Transverse colon (tissue), 4 donors: ENCODE data around the gene SLC19A1. TPM values are rescaled to one million over a fixed set of nuclear protein-coding genes. Genes with fewer than 3 reads are reported as not detected.

ENCODE experiments used
- DNase-seq: peaks from one replicate; pipeline ENCODE4 v3.0.0-alpha.2; 2019
- H3K27ac ChIP-seq, 4 donors: fragments of 200-600 bp; sonication (generic); 2 replicates each; pipeline ENCODE4 v1.5.1; 2016 to 2018; ENCODE audit warnings: inconsistent platforms in 4 of 4
- H3K27me3 ChIP-seq: fragments of 200-600 bp; sonication (generic); 2 replicates; pipeline ENCODE4 v1.5.1; 2017; ENCODE audit warnings: inconsistent platforms
- H3K36me3 ChIP-seq, 4 donors: fragments of 200-600 bp; sonication (generic); 2 replicates each; pipeline ENCODE4 v1.5.1; 2017 to 2019; ENCODE audit warnings: inconsistent platforms in 4 of 4
- H3K4me1 ChIP-seq, 4 donors: fragments of 200-600 bp; sonication (generic); 2 replicates each; pipeline ENCODE4 v1.5.1; 2017 to 2020; ENCODE audit warnings: inconsistent platforms in 4 of 4
- H3K4me3 ChIP-seq, 4 donors: fragments of 200-600 bp; sonication (generic); 1 replicate in 1 of 4; 2 replicates in 3 of 4; pipeline versions ENCODE4 v1.5.1 to v1.6.1; 2017 to 2019; ENCODE audit warnings: inconsistent platforms in 4 of 4
- H3K9me3 ChIP-seq, 2 donors: fragments of 200-600 bp; sonication (generic); 2 replicates each; pipeline ENCODE4 v1.5.1; 2017 to 2019; ENCODE audit warnings: inconsistent platforms in 2 of 2
- EP300 ChIP-seq: sonication (generic); formaldehyde crosslinking; IDR thresholded peaks from one replicate; pipeline ENCODE4 v1.6.1; 2017; ENCODE audit warnings: antibody characterized with exemption, low read depth
- POLR2A ChIP-seq: fragments of 450-650 bp; IDR thresholded peaks from one replicate; pipeline ENCODE4 v1.6.1; 2016; ENCODE audit warnings: antibody characterized with exemption, mild to moderate bottlenecking, moderate library complexity
- POLR2AphosphoS5 ChIP-seq, 3 donors: sonication (generic); formaldehyde crosslinking; IDR thresholded peaks; one replicate each; pipeline ENCODE4 v1.6.1; 2016; ENCODE audit warnings: antibody characterized with exemption in 3 of 3
- WGBS, 2 donors: methylation state at CpG; one replicate each; pipeline ENCODE4 v1.1.5; 2018; ENCODE audit warnings: low coverage in 1 of 2; 5-methylcytosine and 5-hydroxymethylcytosine counted together
- in situ Hi-C, 4 donors: fragments of 200-750 bp; cut with MboI; loops; one replicate each; pipeline versions ENCODE4 v1.15.0 to v1.15.1; 2017; ENCODE audit warnings: low sequenced_read_pairs in 3 of 4, low pct_ligation_motif_present in 1 of 4, low pct_unique_long_range_greater_than_20kb in 1 of 4
- intact Hi-C: fragments of 100-400 bp; cut with DNase I; formaldehyde crosslinking; loops from one replicate; pipeline ENCODE4 v1.15.1; 2023; ENCODE audit warnings: low total_unique reads
- total RNA-seq, 4 donors: library from RNA; depleted of rRNA; stranded (reverse); fragments of >200 nt; gene quantifications; one replicate each; pipeline ENCODE4 v1.1.0, GENCODE V29; 2016
- TF ChIP-seq, protein P1 (sequence below), 5 experiments: fragments of 200-600 bp in 3 of 5; fragments of 450-650 bp in 2 of 5; sonication (generic) in 3 of 5; IDR thresholded peaks; 1 replicate in 2 of 5; 2 replicates in 3 of 5; pipeline ENCODE4 v1.5.1; 2016 to 2017; ENCODE audit warnings: antibody characterized with exemption in 5 of 5, inconsistent platforms in 3 of 5, mild to moderate bottlenecking in 2 of 5, moderate library complexity in 1 of 5

SLC19A1 gene
- total RNA-seq, 4 donors from 2014 or later = 8.3 to 24.1 (median 17.3) TPM

DNA sequence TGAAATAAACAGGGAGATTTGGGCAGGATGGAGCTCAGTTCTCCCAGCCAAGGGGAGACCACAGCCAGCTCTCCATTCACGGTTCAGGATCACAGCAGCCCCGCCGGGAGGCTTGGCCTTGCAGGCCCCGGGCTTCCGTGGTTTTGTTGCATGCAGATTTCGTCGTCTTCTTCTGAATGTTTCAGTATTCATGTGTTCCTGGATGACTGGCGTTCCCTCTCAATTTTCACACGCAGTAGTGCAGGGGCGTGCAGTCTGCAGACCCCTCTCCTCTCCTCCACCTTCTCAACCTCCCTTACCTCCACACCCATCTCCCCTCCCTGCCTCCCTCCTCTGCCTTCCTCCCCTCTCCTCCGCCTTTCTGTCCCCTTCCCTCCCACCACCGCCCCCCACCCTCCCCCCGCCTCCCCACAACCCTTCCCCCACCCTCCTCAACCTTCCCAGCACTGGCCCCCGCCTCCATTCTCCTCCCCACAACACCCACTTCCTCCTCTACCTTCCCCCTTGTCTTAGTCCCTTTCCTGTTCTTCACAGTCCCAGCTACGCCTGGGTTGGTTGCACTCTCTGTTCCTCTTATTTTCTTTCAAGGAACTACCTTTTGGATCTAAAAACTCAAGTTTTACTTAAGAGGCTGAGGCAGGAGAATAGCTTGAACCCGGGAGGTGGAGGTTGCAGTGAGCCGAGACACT is 8.4 kb upstream of the SLC19A1 start:
- DNase-seq = peak; percentile 54
- in situ Hi-C loops (loop anchor here in 2 of 4 donors (25.0 kb wide), 1 partner anchor 262 kb away; no protein-coding TSS in a partner anchor), intact Hi-C loops (loop anchor here (10.0 kb wide), 1 partner anchor 274 kb away; no protein-coding TSS in a partner anchor)
- Histone ChIP-seq H3K9me3 (no peaks in the 10 kb centered on the region), H3K4me1 (peaks cover 0 to 15% (median 8%) of the 10 kb centered on the region in 4 donors), H3K4me3 (peak overlapping the region in 1 of 4 donors; percentile 4), H3K27ac (peak overlapping the region; percentile 8 to 68 (median 49)), H3K27me3 (no peaks in the 10 kb centered on the region), H3K36me3 (no peaks in the 10 kb centered on the region)
- WGBS, 2 donors = 42 to 57% methylated on average over 8 to 16 of the region's 17 CpGs
- peak; percentile 21 for TF ChIP-seq POLR2A
- TF ChIP-seq, protein P1, sequence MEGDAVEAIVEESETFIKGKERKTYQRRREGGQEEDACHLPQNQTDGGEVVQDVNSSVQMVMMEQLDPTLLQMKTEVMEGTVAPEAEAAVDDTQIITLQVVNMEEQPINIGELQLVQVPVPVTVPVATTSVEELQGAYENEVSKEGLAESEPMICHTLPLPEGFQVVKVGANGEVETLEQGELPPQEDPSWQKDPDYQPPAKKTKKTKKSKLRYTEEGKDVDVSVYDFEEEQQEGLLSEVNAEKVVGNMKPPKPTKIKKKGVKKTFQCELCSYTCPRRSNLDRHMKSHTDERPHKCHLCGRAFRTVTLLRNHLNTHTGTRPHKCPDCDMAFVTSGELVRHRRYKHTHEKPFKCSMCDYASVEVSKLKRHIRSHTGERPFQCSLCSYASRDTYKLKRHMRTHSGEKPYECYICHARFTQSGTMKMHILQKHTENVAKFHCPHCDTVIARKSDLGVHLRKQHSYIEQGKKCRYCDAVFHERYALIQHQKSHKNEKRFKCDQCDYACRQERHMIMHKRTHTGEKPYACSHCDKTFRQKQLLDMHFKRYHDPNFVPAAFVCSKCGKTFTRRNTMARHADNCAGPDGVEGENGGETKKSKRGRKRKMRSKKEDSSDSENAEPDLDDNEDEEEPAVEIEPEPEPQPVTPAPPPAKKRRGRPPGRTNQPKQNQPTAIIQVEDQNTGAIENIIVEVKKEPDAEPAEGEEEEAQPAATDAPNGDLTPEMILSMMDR (IDR thresholded peaks at IDR 0.05) = no peak
- no peak for TF ChIP-seq EP300

DNA sequence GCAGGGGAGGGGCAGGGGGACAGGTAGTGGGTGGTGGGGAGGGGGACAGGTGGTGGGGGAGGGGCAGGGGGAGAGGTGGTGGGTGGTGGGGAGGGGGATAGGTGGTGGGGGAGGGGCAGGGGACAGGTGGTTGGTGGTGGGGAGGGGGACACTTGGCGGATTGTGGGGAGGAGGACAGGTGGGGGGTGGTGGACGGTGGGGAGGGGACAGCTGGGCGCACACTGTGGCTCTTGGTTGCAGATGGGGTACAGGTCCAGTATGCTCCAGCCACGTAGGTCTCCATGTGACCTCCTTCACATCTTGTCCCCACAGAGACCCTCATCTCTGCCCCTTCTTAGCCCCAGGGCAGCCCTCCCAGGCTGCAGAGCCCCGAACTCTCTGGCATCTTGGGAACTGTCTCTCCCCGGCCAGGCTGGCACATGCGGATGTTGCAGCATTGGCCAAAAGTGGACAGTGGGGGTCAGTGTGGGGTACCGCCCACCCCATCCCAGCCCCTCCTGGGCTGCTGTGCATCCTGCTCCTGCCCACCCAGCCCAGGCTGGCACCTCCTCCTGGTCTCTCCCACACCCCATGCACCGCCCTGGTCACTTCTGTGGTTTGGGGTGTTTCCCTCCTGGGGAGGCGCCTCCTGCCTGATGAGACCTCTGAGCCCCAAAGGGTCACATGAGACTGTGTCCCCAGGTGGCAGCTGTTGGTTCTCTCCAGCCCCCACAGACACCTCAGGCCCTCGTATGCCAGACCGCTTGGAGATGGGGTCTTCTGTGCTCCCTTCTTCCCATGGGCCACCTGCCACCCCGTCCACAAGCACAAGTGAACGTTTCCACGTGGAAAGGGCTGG is 7.6 kb upstream of the SLC19A1 start:
- H3K9me3 ChIP-seq = no peaks in the 10 kb centered on the region
- TF ChIP-seq POLR2AphosphoS5 (IDR thresholded peaks at IDR 0.05) = no peak
- no peak for TF ChIP-seq EP300
- TF ChIP-seq, protein P1 (IDR thresholded peaks at IDR 0.05) = no peak
- no peak for TF ChIP-seq POLR2A
- H3K4me1 ChIP-seq = peaks cover 0 to 11% (median 4%) of the 10 kb centered on the region in 4 donors
- H3K36me3 ChIP-seq = no peaks in the 10 kb centered on the region
- 60% methylated on average over 3 to 12 of the region's 15 CpGs for WGBS, 2 donors
- in situ Hi-C loops = loop anchor here in 2 of 4 donors (25.0 kb wide), 1 partner anchor 262 kb away; no protein-coding TSS in a partner anchor
- H3K27ac ChIP-seq = peak overlapping the region in 3 of 4 donors; percentile 33 to 68 (median 42)
- DNase-seq = no peak
- no peaks in the 10 kb centered on the region for H3K27me3 ChIP-seq
- peak overlapping the region in 1 of 4 donors; percentile 4 for H3K4me3 ChIP-seq
- intact Hi-C loops = loop anchor here (10.0 kb wide), 1 partner anchor 275 kb away; no protein-coding TSS in a partner anchor

DNA sequence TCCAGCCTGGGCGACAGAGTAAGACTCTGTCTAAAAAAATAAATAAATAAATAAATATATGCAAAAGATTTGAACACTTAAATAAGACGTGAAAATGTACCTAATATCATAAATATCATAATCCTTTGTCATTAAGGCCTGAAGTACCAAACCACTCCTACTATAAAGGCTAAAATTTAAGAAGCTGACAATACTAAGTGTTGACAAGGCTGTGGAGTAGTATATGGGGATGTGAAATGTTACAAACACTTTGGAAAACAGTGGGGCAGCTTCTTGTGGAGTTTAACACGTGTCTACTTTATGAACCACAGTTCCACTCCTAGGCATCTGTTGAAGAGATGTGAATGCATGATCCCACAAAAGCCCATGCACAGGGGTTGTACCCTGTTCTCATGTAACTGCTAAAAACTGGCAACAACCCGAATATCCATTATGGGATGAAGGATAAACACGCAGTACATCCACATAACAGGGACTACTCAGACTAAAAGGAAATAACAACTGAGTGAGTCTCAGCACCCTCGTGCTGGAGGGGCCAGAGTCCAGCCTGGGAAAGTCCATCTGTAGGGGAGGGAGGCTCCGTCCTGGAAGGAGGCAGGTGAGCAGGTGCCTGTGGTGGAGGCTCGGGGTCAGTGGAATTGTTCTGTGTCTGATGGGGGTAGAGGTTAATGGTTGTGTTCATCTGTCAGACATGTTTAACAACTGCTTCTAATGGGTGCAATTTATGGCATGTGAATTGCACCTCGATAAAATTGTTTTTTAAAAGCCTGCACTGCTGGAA is 6.7 kb upstream of the SLC19A1 start:
- Histone ChIP-seq H3K9me3 (no peaks in the 10 kb centered on the region), H3K27me3 (no peaks in the 10 kb centered on the region), H3K4me3 (no peak overlapping the region), H3K4me1 (peaks cover 0 to 11% (median 2%) of the 10 kb centered on the region in 4 donors), H3K36me3 (no peaks in the 10 kb centered on the region), H3K27ac (no peak overlapping the region)
- in situ Hi-C loops (no loop called here), intact Hi-C loops (no loop called here)
- DNase-seq = no peak
- no peak for TF ChIP-seq EP300
- no peak for TF ChIP-seq POLR2A
- TF ChIP-seq, protein P1 (IDR thresholded peaks at IDR 0.05) = no peak
- no peak for TF ChIP-seq POLR2AphosphoS5 (IDR thresholded peaks at IDR 0.05)
- 56 to 93% methylated on average over 3 to 9 of the region's 9 CpGs for WGBS, 2 donors
